Measurements from ENCODE around the gene GCH1.
"Not testable (repeated sequence)": the region's sequence is repeated elsewhere in the genome, so short reads cannot be mapped to it uniquely, and the experiment has no call there.

Gene GCH1

DNA sequence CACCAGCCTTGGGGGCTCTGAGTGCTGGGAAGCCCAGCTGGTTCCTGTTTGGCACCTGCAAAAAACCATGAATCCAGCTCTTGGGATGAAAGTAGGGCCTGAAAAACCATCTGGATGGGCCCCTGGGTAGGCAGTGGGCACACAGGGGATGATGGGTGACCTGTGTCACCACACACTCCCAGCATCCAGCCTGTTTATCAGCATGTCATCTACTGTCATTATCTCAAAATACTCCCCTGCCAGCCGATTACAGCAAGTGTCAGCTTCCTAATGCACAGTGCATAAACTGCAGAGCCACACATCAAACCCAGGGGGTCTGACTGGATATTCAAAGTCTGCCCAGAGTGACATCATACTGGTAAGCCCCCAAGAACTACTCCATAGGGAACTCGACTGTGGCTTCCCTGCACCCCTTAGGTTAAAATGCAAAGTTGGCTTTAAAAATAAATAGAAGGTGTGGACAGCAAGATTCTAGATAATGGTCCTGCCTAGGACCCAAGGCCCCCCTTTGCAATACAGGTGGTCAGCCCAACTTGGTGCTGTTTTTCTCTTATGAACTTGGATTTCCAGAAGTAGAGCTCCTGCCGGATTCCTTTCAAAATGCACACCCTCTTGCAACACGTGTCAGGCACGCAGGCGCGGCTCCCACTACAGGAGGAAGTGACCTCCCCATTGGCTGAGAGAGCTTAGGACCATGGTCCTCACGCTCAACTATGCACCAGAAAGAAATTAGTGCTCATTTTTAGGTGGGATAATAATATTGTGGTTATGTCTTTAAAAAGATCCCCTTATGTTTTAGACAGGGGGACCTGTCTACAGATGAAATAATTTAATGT lies 94.1 kb downstream of the GCH1 start:
- no peak overlapping the region for H3K27ac Mint-ChIP-seq
- no peak overlapping the region for H3K4me3 Mint-ChIP-seq
- H3K4me1 Mint-ChIP-seq (ENCODE audit: low read depth) = peaks cover 2% of the 10 kb centered on the region
- H3K36me3 Mint-ChIP-seq = peaks cover 2% of the 10 kb centered on the region
- peaks cover 6% of the 10 kb centered on the region for H3K27me3 Mint-ChIP-seq
- no peaks in the 10 kb centered on the region for H3K9me3 Mint-ChIP-seq (ENCODE audit: low read depth)

DNA sequence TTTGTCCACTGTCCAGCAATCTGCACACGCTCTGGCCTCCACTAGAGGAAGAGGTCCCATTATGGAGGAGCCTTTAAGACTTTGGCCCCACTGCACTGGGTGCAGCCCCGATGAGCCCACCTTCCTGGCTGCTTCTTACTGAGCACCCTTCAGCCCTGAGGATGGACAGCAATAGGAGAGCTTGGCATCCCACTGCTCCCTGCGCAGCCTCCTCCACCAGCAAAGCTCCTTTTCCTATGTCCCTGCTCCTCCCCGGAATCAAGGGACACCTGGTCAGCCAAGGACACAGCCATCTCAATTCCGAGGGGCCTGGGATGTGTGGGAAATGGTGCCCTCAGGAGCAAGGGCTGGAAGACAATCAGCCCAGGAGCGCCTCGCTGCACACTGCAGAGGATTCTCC lies 94.7 kb downstream of the GCH1 start:
- peaks cover 2% of the 10 kb centered on the region for H3K36me3 Mint-ChIP-seq
- H3K27ac Mint-ChIP-seq = no peak overlapping the region
- no peak overlapping the region for H3K4me3 Mint-ChIP-seq
- H3K9me3 Mint-ChIP-seq (ENCODE audit: low read depth) = no peaks in the 10 kb centered on the region
- H3K27me3 Mint-ChIP-seq = peaks cover 6% of the 10 kb centered on the region
- H3K4me1 Mint-ChIP-seq (ENCODE audit: low read depth) = peaks cover 2% of the 10 kb centered on the region

DNA sequence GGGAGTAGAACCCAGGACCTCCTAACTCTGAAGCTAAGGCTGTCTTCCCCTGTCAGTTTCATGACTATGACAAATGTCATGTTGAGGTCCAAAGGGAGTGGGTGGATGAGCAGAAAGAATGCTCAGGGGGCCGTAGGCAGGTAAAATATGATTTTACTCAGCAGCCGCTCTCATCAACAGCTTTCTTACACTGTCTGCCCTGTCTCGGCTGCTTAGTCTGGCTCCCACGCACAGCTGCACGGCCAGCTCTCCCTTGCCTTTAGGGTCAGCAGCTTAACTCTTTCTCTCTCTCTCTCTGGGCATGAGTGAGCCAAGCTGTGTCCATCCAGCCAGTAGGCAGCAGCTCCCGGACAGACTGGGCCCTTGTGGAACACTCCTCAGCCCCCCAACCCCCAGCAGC lies 95.2 kb downstream of the GCH1 start:
- H3K27ac Mint-ChIP-seq = no peak overlapping the region
- H3K27me3 Mint-ChIP-seq = peaks cover 6% of the 10 kb centered on the region
- H3K4me1 Mint-ChIP-seq (ENCODE audit: low read depth) = peaks cover 2% of the 10 kb centered on the region
- H3K36me3 Mint-ChIP-seq = peaks cover 2% of the 10 kb centered on the region
- no peak overlapping the region for H3K4me3 Mint-ChIP-seq
- no peaks in the 10 kb centered on the region for H3K9me3 Mint-ChIP-seq (ENCODE audit: low read depth)

DNA sequence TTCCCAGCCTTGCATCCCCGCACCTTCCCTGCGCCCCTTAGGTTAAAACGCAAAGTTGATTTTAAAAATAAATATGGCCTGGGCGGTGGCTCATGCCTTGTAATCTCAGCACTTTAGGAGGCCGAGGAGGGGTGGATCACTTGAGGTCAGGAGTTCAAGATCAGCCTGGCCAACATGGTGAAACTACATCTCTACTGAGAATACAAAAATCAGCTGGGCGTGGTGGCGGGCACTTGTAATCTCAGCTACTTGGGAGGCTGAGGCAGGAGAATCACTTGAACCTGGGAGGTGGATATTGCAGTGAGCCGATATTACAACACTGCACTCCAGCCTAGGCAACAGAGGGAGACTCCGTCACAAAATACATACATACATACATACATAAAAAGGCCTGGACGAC lies 96.0 kb downstream of the GCH1 start:
- Mint-ChIP-seq H3K36me3 (peaks cover 2% of the 10 kb centered on the region), H3K9me3 (ENCODE audit: low read depth) (no peaks in the 10 kb centered on the region), H3K27ac (no peak overlapping the region), H3K4me3 (no peak overlapping the region), H3K27me3 (peaks cover 6% of the 10 kb centered on the region), H3K4me1 (ENCODE audit: low read depth) (peaks cover 2% of the 10 kb centered on the region)

DNA sequence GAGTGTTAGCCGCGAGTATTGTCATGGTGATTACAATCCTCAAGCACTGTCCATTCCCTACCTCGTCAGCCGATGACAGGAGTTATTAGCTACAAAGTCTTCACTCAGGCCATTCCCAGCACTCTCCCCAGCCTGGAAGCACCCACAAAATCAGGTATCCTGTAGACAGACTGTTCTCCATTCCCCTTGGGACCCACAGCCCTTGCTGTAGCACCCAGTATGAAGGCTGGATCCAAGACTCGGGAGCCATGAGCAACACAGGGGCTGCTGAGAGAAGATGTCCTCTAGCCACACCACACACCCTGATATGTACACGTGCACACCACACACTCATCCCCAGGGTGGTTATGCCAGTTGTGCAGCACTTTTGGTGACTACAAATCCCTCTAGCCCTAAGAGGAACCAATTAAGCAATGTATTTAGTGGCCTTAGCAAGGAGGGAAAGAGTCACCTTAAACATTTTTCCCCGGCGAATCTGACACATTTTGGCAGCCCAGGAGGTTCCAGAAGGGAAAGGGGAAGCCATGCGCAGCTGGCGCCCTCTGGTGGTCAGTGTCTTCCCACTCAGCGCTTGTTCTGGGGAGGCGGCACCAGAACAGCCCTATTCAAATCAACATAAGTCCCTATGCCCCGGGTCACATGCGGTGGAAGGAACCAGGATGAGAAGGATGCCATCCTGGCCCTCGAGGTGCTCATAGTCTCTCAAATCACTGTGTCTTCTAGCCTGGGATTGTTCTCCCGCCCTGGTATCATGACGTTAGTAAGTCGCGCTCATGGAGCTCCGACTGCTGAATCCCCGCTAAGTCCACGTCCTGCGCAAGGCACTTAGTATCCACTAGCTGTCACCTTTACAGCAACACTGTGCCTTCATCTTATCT lies 96.9 kb downstream of the GCH1 start:
- Mint-ChIP-seq H3K36me3 (no peaks in the 10 kb centered on the region), H3K4me3 (no peak overlapping the region), H3K27me3 (peaks cover 6% of the 10 kb centered on the region), H3K4me1 (ENCODE audit: low read depth) (peaks cover 2% of the 10 kb centered on the region), H3K9me3 (ENCODE audit: low read depth) (no peaks in the 10 kb centered on the region), H3K27ac (no peak overlapping the region)

DNA sequence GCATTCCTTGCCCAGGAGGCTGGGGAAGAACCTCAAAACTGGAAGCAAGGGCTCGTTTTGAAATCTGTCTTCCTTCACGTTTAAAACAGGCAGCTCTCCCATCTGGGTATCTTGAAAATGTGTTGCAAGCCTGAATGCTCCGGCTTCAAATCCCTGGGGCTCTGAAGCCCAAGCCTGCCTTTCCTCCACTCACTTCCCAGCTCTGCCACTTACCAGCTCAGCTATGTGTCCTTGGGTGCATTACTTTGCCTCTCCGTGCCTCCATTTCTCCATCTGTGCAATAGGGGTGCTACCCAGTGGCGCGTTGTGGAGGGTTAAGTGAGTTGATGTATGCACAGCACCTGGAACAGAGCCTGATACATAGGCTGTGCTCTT lies 97.6 kb downstream of the GCH1 start:
- H3K27ac Mint-ChIP-seq = no peak overlapping the region
- peaks cover 7% of the 10 kb centered on the region for H3K27me3 Mint-ChIP-seq
- H3K4me1 Mint-ChIP-seq (ENCODE audit: low read depth) = peaks cover 2% of the 10 kb centered on the region
- H3K9me3 Mint-ChIP-seq (ENCODE audit: low read depth) = no peaks in the 10 kb centered on the region
- H3K4me3 Mint-ChIP-seq = no peak overlapping the region
- no peaks in the 10 kb centered on the region for H3K36me3 Mint-ChIP-seq

DNA sequence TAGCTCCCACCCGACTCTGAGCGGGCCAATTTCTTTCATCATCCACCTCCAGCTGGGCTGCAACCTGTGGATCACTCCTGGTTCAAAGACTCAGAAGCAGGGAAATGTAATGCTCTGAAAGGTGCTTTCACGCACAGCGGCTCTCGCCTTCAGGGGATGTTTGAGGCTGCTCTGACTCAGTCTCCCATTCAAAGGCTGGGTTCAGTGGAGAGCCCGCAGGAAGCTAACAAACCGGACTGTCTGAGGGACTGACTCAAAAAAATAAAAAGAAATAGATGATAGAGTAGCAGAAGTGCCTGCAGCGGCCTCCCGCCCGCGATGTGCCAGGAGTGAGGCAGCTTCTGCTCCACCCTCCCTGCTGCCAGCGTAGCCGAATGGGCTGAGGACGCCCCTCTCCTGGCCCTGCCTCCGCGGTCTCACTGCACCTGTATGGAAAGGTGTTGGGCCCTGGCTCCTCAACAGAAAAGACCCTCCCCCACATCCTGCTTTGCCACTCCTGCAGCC lies 98.0 kb downstream of the GCH1 start:
- Mint-ChIP-seq H3K4me3 (no peak overlapping the region), H3K36me3 (no peaks in the 10 kb centered on the region), H3K4me1 (ENCODE audit: low read depth) (peaks cover 2% of the 10 kb centered on the region), H3K27me3 (peaks cover 9% of the 10 kb centered on the region), H3K27ac (no peak overlapping the region), H3K9me3 (ENCODE audit: low read depth) (no peaks in the 10 kb centered on the region)

DNA sequence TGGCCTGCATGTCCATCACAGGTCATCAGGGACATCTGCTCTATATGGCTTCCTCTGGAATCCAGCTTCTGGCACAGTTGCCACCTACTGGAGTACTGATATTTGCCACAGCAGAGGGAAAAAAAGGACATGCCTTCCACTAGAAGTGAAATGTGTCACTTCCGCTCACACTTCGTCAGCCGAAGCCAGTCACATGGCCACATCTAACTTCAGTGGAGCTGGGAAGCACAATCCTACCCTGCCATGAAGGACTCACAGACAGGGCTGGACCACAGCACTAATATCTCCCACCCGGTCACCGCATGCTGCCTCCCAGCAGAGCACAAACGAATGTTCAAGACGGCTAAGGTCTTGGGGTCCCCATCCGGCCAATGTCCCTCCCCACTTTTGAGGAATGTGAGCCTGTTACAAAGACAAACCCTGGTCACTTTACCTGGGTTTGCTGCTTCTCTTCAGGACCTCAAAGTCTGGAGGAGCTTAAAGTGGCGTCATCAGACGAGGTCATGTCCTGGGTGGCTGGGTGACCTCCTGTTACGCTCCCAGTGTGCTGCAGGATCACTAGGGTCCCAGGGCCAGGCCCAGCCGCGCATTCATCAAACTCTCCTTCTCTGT lies 98.6 kb downstream of the GCH1 start:
- Mint-ChIP-seq H3K9me3 (ENCODE audit: low read depth) (no peaks in the 10 kb centered on the region), H3K27me3 (peaks cover 9% of the 10 kb centered on the region), H3K4me1 (ENCODE audit: low read depth) (peaks cover 2% of the 10 kb centered on the region), H3K27ac (no peak overlapping the region), H3K36me3 (no peaks in the 10 kb centered on the region), H3K4me3 (no peak overlapping the region)

DNA sequence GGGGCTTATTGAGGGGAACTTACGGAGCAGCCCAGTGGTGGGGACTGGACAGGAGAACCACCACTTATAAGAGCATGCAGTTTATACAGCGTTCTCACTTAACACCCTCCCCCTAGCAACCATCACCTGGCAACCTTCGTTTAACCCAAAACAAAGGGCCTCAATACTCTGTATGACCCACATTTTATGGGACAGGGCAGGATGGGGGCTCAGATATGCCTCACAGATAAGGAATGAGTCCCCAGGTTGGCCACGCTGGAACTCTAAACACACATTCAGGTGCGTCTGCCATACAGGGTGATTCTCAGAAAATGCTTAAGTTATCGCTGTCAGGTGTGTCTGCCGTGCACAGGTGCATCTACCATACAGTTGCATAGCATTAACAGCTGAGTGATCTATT lies 99.2 kb downstream of the GCH1 start:
- no peak overlapping the region for H3K27ac Mint-ChIP-seq
- no peaks in the 10 kb centered on the region for H3K36me3 Mint-ChIP-seq
- peaks cover 2% of the 10 kb centered on the region for H3K4me1 Mint-ChIP-seq (ENCODE audit: low read depth)
- H3K4me3 Mint-ChIP-seq = no peak overlapping the region
- H3K27me3 Mint-ChIP-seq = peaks cover 8% of the 10 kb centered on the region
- H3K9me3 Mint-ChIP-seq (ENCODE audit: low read depth) = no peaks in the 10 kb centered on the region

DNA sequence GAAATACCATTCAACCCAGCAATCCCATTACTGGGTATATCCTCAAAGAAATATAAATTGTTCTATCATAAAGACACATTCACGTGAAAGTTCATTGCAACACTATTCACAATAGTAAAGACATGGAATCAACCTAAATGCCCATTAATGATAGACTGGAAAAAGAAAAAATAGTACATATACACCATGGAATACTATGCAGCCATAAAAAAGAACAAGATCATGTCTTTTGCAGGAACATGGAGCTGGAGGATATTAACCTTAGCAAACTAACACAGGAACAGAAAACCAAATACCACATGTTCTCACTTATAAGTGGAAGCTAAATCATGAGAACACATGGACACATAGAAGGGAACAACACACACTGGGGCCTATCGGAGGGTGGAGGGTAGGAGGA lies 101.1 kb downstream of the GCH1 start:
- not testable (repeated sequence) for H3K27ac Mint-ChIP-seq

DNA sequence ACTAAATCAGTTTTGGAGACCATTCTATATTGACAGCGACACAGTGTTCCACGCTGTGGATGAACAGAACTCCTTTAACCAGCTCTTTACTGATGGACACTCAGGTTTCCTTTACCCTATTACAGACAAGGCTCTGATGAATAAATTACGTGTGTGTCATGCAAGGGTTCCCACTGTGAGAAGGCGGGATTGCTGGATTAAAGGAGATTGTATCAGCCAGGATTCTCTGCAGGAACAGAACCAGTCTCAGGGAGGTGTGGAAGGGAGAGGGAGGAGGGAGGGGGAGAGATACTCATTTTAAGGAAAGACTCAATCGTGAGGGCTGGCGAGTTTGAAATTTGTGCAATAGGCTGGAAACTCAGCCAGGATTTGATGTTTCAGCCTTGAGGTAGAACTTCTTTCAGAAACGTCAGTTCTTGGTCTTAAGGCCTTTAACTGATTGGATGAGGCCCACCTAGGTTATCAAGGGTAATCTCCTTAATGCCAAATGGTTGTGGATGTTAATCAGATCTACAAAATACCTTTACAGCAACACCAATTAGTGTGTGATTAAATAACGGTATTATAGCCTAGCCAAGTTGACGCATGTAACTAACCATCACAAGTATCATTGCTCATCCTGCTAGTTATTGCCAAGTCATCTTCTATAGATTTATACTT lies 104.0 kb downstream of the GCH1 start:
- Mint-ChIP-seq H3K4me3 (no peak overlapping the region), H3K4me1 (ENCODE audit: low read depth) (no peaks in the 10 kb centered on the region), H3K36me3 (peaks cover 9% of the 10 kb centered on the region), H3K9me3 (ENCODE audit: low read depth) (no peaks in the 10 kb centered on the region), H3K27ac (no peak overlapping the region), H3K27me3 (peaks cover 8% of the 10 kb centered on the region)

More for the DNA sequence above, 101.1 kb downstream of the GCH1 start:
- H3K9me3 Mint-ChIP-seq (ENCODE audit: low read depth); H3K4me1 Mint-ChIP-seq (ENCODE audit: low read depth); H3K36me3 Mint-ChIP-seq; H3K4me3 Mint-ChIP-seq; H3K27me3 Mint-ChIP-seq: not testable (repeated sequence)

DNA sequence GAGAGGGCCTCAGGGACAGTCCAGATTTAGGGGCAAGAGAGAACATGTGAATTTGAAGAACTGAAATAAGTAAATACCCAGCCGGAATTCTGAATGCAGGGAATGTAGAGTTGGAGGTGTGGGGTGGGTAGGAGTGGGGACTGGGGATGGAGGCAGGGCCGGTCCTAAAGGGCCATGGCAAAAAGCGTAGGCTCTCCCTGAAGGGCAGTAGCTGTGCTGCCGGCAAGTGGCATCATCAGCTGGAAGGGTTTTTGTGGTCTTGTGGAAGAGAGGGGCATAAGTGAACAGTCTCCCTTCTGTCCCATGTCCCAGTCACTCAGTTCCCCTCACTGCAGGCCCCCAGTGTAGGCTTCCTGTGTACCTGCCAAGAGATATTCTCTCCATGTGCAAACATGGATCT lies 104.6 kb downstream of the GCH1 start:
- no peaks in the 10 kb centered on the region for H3K9me3 Mint-ChIP-seq (ENCODE audit: low read depth)
- no peaks in the 10 kb centered on the region for H3K4me1 Mint-ChIP-seq (ENCODE audit: low read depth)

DNA sequence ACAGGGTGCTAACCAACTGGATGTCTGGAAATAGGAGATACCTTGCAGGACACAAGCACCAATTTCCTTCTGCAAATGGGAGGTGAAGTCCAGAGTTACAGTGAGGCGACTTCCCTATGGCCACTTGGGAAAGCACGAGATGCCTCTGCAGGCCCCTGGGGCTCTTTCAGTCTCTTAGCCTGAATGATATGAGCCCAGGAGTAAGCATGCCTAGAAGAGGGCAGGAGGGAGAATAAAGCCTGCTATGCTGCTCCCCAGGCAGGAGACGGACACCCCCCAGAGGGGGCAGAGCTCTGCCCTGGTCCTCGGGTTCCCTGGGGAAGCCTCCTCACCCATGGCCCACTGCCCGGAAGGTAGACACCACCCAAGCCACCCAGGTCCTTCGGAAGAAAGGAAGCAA lies 105.1 kb downstream of the GCH1 start:
- peaks cover 9% of the 10 kb centered on the region for H3K36me3 Mint-ChIP-seq
- no peaks in the 10 kb centered on the region for H3K9me3 Mint-ChIP-seq (ENCODE audit: low read depth)
- no peak overlapping the region for H3K27ac Mint-ChIP-seq

More for the DNA sequence above, 104.6 kb downstream of the GCH1 start:
- H3K27ac Mint-ChIP-seq = no peak overlapping the region
- peaks cover 8% of the 10 kb centered on the region for H3K27me3 Mint-ChIP-seq
- peaks cover 9% of the 10 kb centered on the region for H3K36me3 Mint-ChIP-seq
- H3K4me3 Mint-ChIP-seq = no peak overlapping the region

DNA sequence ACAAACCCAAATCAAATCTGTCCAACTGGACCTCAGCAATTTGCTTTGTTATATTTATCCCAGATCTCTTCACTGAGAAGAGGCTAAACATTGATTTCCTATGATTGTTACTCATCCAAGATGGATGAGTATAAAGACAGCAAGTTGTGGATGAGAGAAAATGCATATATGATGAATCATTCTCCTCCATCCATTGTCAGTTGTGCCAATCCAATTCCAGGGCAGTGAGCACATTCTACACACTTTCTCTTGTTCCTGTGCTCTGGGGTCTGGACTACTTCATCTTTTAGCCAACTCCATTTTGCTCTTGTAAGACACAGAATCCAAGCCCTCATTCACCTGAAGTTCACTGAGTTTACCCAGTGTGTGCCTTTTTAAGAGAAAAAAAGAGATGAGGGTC lies 105.7 kb downstream of the GCH1 start:
- peaks cover 8% of the 10 kb centered on the region for H3K27me3 Mint-ChIP-seq
- peaks cover 9% of the 10 kb centered on the region for H3K36me3 Mint-ChIP-seq
- H3K27ac Mint-ChIP-seq = no peak overlapping the region
- no peak overlapping the region for H3K4me3 Mint-ChIP-seq
- H3K4me1 Mint-ChIP-seq (ENCODE audit: low read depth) = no peaks in the 10 kb centered on the region
- H3K9me3 Mint-ChIP-seq (ENCODE audit: low read depth) = no peaks in the 10 kb centered on the region

More for the DNA sequence above, 105.1 kb downstream of the GCH1 start:
- no peak overlapping the region for H3K4me3 Mint-ChIP-seq
- no peaks in the 10 kb centered on the region for H3K4me1 Mint-ChIP-seq (ENCODE audit: low read depth)
- peaks cover 8% of the 10 kb centered on the region for H3K27me3 Mint-ChIP-seq
